HG03521 (cell line): ENCODE measurements around the gene THOC2.
"Not testable (repeated sequence)": the region's sequence is repeated elsewhere in the genome, so short reads cannot be mapped to it uniquely, and the experiment has no call there.

ENCODE experiments used
- ATAC-seq: cut with Tn5 transposase; IDR thresholded peaks from one replicate; pipeline ENCODE4 v1.9.1; 2021; ENCODE audit warnings: mild to moderate bottlenecking, moderate library complexity; ENCODE audit not compliant: unreplicated experiment

THOC2 gene

DNA sequence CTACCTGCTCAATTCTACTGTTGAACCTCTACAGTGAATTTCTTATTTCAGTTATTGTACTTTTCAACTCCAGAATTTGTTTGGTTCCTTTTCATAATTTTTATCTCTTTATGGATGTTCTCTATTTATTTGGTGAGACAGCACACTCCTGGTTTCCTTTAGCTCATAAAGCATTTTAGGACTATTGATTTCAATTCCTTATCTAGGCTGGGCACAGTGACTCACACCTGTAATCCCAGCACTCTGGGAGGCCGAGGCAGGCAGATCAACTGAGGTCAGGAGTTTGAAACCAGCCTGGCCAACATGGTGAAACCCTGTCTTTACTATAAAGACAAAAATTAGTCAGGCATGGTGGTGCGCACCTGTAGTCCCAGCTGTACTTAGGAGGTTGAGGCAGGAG lies 57.7 kb downstream of the THOC2 start:
- no peak for ATAC-seq

- ATAC-seq = no peak
Observed at GRCh38 chrX:123673813-123674212, 59.0 kb downstream of the THOC2 start.

DNA sequence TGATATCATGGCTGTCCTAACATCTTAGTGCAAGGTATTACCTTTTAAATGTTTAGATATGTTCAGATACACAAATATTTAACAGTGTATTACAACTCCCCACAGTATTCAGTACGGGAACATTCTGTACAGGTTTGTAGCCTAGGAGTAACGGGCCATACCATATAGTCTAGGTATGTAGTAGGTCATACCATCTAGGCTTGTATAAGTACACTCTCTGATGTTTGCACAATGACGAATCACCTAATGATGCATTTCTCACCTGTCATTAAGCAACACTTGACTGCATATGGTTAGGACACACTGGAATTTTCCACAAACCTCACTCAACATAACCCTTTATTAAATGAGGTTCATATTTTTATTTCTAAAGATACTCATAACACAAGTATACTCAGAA lies 67.7 kb downstream of the THOC2 start:
- ATAC-seq = no peak

DNA sequence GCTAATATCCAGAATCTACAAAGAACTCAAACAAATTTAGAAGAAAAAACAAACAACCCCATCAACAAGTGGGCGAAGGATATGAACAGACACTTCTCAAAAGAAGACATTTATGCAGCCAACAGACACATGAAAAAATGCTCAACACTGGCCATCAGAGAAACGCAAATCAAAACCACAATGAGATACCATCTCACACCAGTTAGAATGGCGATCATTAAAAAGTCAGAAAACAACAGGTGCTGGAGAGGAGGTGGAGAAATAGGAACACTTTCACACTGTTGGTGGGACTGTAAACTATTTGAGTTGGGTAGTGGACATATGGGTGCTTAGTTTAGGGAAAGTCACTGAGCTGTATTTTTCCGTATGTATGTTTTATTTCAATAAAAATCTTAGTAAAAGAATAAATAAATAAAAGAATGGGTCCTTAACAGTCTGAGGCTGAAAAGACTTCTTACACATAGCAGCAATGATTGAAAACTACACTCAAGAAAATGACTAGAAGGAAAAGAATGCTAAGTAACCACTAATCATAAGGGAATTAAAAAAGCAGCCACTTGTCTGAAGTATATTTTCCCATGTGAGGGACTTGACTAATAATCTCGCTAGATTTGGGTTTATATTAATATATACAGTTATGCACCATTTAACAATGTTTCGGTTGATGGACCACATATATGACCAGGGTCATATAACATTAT lies 68.2 kb downstream of the THOC2 start:
- ATAC-seq = not testable (repeated sequence)

GRCh38 chrX:123663720-123664119 lies 69.1 kb downstream of the THOC2 start:
- ATAC-seq = not testable (repeated sequence)

DNA sequence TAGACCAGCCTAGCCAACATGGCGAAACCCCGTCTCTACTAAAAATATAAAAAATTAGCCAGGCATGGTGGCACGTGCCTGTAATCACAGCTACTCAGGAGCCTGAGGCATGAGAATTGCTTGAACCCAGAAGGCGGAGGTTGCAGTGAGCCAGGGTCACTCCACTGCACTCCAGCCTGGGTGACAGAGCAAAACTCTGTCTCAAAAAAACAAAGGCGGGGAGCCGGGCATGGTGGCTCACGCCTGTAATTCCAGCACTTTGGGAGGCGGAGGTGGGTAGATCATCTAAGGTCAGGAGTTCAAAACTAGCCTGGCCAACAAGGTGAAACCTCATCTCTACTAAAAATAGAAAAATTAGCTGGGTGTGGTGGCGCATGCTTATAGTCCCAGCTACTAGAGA lies 76.3 kb downstream of the THOC2 start:
- not testable (repeated sequence) for ATAC-seq

DNA sequence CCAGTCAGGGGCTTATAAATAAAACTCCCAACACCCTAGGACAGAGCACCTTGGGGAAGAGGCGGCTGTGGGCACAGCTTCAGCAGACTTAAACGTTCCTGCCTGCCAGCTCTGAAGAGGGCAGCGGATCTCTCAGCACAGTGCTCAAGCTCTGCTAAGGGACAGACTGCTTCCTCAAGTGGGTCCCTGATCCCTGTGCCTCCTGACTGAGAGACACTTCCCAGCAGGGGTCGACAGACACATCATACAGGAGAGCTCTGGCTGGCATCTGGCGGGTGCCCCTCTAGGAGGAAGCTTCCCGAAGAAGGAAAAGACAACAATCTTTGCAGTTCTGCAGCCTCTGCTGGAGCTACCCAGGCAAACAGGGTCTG lies 84.1 kb downstream of the THOC2 start:
- not testable (repeated sequence) for ATAC-seq

DNA sequence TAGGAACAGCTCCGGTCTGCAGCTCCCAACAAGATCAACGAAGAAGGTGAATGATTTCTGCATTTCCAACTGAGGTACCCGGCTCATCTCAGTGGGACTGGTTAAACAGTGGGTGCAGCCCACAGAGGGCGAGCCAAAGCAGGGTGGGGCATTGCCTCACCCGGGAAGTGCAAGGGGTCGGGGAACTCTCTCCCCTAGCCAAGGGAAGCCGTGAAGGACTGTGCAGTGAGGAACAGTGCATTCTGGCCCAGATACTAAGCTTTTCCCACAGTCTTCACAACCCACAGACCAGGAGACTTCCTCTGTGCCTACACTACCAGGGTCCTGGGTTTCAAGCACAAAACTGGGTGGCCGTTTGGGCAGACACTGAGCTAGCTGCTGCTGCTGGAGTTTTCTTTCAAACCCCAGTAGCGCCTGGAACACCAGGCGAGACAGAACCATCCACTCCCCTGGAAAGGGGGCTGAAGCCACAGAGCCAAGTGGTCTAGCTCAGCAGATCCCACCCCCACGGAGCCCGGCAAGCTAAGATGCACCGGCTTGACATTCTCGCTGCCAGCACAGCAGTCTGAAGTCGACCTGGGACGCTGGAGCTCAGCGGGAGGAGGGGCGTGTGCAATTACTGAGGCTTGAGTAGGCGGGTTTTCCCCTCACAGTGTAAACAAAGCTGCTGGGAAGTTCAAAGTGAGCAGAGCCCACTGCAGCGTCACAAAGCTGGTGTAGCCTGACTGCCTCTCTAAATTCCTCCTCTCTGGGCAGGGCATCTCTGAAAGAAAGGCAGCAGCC lies 84.6 kb downstream of the THOC2 start:
- no peak for ATAC-seq

DNA sequence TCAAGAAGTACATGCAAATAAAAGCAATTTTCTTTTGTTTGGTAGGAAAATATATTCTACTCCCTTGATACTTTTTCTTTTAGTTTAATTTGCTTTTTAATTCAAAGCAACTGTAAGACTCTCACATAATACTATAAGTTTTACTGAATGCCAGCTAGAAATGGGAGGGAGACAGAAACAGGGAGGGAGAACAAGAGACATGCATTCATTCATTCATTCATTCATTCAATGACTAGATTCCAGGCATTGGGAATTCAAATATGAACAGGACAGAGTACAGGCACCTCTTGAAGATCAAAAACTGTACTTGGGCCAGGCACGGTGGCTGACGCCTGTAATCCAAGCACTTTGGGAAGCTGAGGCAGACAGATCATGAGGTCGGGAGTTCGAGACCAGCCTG lies 85.6 kb downstream of the THOC2 start:
- no peak for ATAC-seq

GRCh38 chrX:123629502-123629901 lies 103.3 kb downstream of the THOC2 start:
- no peak for ATAC-seq

DNA sequence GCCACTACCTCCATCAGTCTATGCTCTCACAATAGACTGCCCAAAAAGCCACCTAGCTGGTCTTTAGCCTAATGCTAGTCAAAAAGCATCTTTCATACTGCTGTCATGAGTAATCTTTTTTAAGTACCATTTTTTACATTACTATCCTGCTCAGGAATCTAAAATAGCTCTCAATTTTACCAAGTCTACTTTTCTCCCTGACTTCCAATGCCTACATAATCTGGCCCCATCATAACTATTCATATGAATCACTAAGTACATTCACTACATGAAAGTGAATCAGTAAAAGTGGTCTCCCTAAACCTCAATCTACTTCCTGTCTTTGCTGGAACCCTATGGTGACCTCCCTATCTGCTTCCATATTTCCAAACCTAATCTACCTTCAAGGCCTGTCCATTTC lies 105.9 kb downstream of the THOC2 start:
- ATAC-seq = no peak

DNA sequence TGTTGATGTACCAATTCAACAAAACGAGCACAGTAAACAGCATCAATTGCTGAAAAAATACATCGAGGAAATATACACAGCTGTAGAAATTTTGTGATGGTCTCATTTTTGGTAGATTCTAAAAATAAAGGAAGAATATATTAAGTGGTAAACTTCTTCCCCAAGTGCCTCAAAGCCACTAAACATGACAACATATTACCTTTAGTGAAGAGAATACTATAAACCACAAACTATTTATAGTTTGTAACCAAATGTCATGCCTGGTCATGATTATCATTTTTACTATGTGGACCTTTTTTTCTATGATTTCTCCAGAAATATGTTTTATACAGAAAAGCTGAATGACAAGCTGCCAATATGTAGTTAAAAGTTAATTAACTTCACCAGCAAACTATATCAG lies 106.9 kb downstream of the THOC2 start:
- ATAC-seq = no peak

GRCh38 chrX:123625477-123625876 lies 107.4 kb downstream of the THOC2 start:
- ATAC-seq = no peak

DNA sequence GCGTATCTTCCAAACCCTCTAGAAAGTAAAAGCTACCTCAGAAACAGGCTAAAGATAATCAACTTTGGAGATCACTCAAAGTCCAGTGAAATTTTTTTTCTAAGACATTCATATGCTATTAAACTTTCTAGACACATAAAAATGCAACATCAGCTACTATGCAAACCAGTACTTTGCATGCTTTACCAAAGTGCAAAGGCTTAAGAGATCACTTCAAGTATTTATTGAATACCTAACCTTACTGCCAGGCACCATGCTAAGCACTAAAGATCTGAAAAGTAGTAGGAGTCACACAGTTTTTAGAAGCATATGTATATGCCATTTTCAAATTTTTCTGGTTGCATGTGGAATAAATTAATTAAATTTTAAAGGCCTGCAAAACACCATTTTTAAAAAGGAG lies 115.8 kb downstream of the THOC2 start:
- no peak for ATAC-seq

DNA sequence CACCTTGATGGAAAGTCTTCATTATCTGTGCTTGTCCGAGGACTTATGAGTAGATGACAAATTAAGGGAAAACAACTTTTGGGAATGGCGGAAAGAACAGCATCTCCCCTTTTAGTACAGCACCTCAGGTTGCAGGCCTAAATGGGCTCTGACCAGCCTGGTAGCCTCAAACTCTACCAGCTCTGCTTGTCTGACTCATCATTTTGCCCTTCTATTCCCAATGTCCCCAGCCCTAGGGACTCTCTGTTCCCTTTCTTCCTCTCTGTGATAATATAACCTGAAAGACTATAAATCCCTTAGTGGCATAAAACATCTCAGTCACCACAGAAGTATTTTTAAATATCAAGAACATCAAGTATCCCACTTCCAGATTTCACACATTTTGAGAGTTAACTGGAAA lies 121.9 kb downstream of the THOC2 start:
- ATAC-seq = no peak

- no peak for ATAC-seq
Observed at GRCh38 chrX:123607806-123608205, 125.0 kb downstream of the THOC2 start.

GRCh38 chrX:123607270-123607669 lies 125.6 kb downstream of the THOC2 start:
- ATAC-seq = no peak

DNA sequence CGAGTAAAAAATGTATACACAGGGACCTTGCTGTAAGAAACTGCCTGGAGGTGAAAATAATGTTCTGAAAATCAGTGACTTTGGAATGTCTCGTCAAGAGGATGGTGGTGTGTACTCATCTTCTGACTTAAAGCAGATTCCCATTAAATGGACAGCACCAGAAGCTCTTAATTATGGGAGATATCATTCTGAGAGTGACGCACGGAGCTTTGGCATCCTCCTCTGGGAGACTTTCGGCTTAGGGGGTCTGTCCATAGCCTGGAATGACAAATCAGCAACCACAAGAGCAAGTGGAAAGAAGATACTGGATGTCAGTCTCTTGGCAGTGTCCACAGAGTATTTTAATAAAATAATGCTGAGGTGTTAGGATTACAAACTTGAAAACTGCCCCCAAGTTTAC lies 129.4 kb downstream of the THOC2 start:
- ATAC-seq = no peak

DNA sequence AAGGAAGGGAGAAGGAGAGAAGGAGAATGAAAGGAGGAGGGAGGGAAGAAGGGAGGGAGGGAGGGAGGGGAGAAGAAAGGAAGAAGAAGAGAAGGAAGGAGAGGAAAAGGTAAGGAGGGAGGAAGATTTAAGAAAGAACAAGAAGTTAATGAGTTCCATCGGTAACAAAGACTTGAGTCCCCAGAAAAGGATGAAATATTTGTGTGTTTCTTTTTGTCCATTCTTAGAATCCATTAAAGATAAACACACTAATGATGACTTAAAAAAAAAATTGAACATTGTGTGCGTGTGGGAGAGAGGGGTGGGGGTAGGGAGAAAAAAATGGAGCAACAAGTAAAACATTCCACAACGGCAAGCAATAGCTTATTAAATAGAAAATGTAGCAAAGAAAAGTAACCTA lies 131.4 kb downstream of the THOC2 start:
- ATAC-seq = no peak

DNA sequence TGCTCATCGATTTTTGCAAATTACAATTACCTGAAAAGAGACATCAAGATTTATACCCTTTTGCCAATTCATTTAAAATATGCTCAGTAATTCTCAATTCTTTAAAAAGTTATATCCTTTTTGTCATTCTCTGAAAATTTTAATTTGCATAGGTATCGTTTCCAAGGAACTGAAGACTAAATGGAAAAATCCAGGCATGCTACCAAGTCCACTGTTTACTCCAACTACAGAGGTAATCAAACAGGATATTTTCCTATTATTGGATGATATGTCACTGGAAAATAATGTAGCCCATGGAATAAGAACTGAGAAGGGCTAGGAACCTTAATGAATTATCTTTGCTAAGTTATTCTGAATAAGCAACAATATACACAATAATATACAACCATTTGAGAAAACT lies 132.7 kb downstream of the THOC2 start:
- no peak for ATAC-seq

DNA sequence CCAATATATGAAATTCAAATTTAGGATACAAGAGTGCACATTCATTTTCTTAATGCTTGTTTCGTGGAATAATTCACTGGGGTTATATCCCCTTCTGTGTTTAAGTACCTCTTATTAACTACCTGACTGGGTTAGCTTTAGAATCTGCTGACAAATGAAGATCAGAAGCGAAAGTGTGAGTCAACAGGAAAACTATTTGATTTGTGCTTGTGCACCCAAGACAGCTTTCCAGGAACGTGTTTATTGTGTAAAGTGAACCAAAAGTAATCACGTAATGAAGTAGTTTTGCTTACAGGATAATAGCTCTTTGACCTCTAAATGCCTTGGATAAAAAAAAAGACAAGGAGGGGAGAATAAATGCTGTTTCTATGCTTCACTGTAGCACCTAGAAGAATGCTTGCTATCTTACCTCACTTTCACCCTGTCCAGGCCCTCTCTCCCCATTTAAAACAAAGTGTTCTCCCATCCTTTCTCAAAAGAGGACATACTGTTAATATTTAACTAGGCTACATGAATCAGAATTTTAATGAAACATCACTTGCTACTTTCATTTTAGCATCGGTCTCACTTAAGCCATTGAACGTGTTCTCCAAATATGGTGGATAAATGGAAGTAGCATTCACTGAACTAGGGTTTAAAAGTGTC lies 141.9 kb downstream of the THOC2 start:
- no peak for ATAC-seq

DNA sequence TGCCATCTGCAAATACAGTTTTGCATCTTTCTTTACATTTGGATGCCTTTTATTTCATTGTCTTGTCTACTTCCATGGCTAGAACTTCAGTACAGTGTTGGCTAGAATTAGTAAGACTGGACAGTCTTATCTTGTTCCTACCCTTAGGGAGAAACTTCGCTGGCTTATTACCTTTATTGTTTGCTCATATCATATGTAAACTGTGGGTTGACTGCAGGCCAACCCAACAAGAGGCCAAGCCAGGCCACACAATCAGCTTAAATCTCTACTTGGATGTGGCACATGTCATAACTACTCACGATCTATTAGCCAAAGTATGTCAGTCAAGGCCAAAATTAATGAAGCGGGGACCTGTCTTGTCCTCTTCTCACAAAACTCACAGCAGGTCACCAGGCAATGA lies 144.1 kb downstream of the THOC2 start:
- no peak for ATAC-seq
